A673 (cell line): Measurements from ENCODE around the gene PROX1. TPM values are rescaled to one million over a fixed set of nuclear protein-coding genes. Genes with fewer than 3 reads are reported as not detected.
A peak's percentile ranks its signal among the peaks of the same experiment; 100 is the strongest.

Experiments used
- BruUV-seq: library from RNA; stranded (reverse); fragments of 400-500 nt; replicated peaks from 2 replicates; lab custom pipeline; 2021; lab: Mats Ljungman, UMichigan
- CTCF ChIA-PET: fragments of 300-600 bp; sonication (Branson Sonifier 250); formaldehyde crosslinking; loops from one replicate; lab custom pipeline; 2022; ENCODE audit warnings: antibody characterized with exemption; lab: Charles Lee
- POLR2A ChIA-PET: fragments of 300-600 bp; sonication (Branson Sonifier 250); formaldehyde crosslinking; loops from one replicate; lab custom pipeline; 2022; ENCODE audit warnings: antibody characterized with exemption; ENCODE audit not compliant: low non-redundant PET; lab: Charles Lee
- DNase-seq: peaks from one replicate; pipeline ENCODE4 v3.0.0-alpha.2; 2015; ENCODE audit warnings: low spot score
- H3K27ac ChIP-seq: fragments of 200-600 bp; sonication (generic); 2 replicates; pipeline ENCODE4 v1.5.1; 2016; ENCODE audit warnings: mixed run types, low read depth, mild to moderate bottlenecking, mixed read lengths, antibody characterized with exemption, low read length; ENCODE audit not compliant: poor library complexity, severe bottlenecking
- H3K27me3 ChIP-seq: fragments of 200-600 bp; sonication (generic); replicated peaks from 2 replicates; pipeline ENCODE4 v1.6.1; 2017; ENCODE audit warnings: mixed run types, low read depth, mild to moderate bottlenecking, mixed read lengths, antibody characterized with exemption, low read length; ENCODE audit not compliant: insufficient read depth, poor library complexity
- H3K36me3 ChIP-seq: fragments of 200-600 bp; sonication (generic); 2 replicates; pipeline ENCODE4 v1.6.1; 2016; ENCODE audit warnings: mixed run types, mild to moderate bottlenecking, mixed read lengths, antibody characterized with exemption, low read length; ENCODE audit not compliant: insufficient read depth, poor library complexity, severe bottlenecking
- H3K4me1 ChIP-seq: fragments of 200-600 bp; sonication (generic); 2 replicates; pipeline ENCODE4 v1.6.1; 2017; ENCODE audit warnings: mixed run types, mild to moderate bottlenecking, mixed read lengths, antibody characterized with exemption, low read length; ENCODE audit not compliant: insufficient read depth, poor library complexity, severe bottlenecking
- H3K4me3 ChIP-seq: fragments of 200-600 bp; sonication (generic); 2 replicates; pipeline ENCODE4 v1.5.1; 2016; ENCODE audit warnings: low read depth, mixed run types, mild to moderate bottlenecking, mixed read lengths, low read length; ENCODE audit not compliant: poor library complexity, severe bottlenecking
- H3K9me3 ChIP-seq: fragments of 200-600 bp; sonication (generic); 2 replicates; pipeline ENCODE4 v1.6.1; 2016; ENCODE audit warnings: mixed run types, low read depth, mild to moderate bottlenecking, mixed read lengths, antibody characterized with exemption, low read length; ENCODE audit not compliant: poor library complexity, severe bottlenecking
- EZH2 ChIP-seq: fragments of 200-600 bp; sonication (generic); IDR thresholded peaks from 2 replicates; pipeline ENCODE4 v1.6.1; 2017; ENCODE audit warnings: borderline replicate concordance, low read depth, mild to moderate bottlenecking, mixed read lengths, antibody characterized with exemption, low read length; ENCODE audit not compliant: poor library complexity, severe bottlenecking
- intact Hi-C: fragments of 100-400 bp; cut with micrococcal nuclease; formaldehyde crosslinking; loops from one replicate; pipeline ENCODE4 v1.10.0; 2022; ENCODE audit not compliant: unreplicated experiment
- total RNA-seq: library from RNA; stranded (reverse); gene quantifications from 2 replicates; pipeline ENCODE4 v1.2.3, GENCODE V29; 2021
- TF ChIP-seq, protein P1 (sequence below): fragments of 300-800, 200-600 bp; sonication (generic); conservative IDR thresholded peaks from 2 replicates; pipeline ENCODE4 v1.5.1; 2017; ENCODE audit warnings: low read depth, mild to moderate bottlenecking, antibody characterized with exemption, low read length, moderate library complexity, mixed read lengths

The PROX1 gene
- total RNA-seq, 1 experiment from 2014 or later, result not detected

DNA sequence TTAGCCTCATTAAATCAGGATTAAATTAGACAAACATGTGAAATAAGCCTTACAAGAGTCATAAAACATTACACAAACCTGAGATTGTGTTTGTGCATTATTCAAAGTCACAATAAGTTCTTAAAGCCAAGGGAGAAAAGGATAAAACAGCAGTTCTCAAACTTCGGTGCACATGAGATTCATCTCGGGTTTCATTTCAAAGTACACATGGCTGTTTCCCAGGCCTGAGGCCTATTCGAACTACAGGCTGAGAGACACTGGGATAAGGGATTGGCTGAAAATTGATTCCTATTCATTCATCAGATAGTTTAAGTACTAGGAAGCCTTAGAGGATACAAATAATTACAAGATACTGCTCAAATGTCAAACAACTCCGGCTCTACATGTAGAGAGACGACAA, 35.9 kb upstream of the PROX1 start:
- BruUV-seq, result no TSS peak
- Histone ChIP-seq H3K36me3 (no peaks in the 10 kb centered on the region), H3K4me1 (no peaks in the 10 kb centered on the region), H3K27me3 (peaks cover 82% of the 10 kb centered on the region), H3K9me3 (no peaks in the 10 kb centered on the region), H3K27ac (no peak overlapping the region), H3K4me3 (no peak overlapping the region)
- ChIA-PET POLR2A (no interaction called here), CTCF (no interaction called here)
- intact Hi-C loops, result no loop called here
- no peak for DNase-seq
- TF ChIP-seq EZH2, result no peak
- TF ChIP-seq, protein P1, sequence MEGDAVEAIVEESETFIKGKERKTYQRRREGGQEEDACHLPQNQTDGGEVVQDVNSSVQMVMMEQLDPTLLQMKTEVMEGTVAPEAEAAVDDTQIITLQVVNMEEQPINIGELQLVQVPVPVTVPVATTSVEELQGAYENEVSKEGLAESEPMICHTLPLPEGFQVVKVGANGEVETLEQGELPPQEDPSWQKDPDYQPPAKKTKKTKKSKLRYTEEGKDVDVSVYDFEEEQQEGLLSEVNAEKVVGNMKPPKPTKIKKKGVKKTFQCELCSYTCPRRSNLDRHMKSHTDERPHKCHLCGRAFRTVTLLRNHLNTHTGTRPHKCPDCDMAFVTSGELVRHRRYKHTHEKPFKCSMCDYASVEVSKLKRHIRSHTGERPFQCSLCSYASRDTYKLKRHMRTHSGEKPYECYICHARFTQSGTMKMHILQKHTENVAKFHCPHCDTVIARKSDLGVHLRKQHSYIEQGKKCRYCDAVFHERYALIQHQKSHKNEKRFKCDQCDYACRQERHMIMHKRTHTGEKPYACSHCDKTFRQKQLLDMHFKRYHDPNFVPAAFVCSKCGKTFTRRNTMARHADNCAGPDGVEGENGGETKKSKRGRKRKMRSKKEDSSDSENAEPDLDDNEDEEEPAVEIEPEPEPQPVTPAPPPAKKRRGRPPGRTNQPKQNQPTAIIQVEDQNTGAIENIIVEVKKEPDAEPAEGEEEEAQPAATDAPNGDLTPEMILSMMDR, result no peak

DNA sequence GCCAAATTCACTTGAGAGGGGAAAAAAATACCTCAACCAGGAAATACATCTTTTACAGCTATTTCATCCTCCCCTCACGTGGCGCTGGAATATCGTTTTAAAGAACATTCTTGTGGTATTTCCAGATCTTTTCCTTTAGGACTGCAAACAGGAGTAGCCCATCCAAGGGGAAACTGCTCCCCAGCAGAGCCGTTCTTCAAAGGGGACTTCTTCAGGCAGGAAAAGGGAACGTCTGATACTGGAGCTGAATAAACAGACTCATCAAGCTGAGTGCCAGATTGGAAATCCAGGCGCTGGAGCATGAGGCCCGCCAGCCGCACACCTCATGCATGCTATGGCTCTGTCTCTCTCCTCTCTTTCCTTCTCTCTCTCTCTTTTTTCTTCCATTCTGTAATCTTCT, 34.0 kb upstream of the PROX1 start:
- POLR2A ChIA-PET, result no interaction called here
- no peaks in the 10 kb centered on the region for H3K4me1 ChIP-seq
- no TSS peak for BruUV-seq
- TF ChIP-seq, protein P1, result no peak
- TF ChIP-seq EZH2, result peak; percentile 33
- H3K27me3 ChIP-seq, result peaks cover 81% of the 10 kb centered on the region
- DNase-seq, result no peak
- H3K4me3 ChIP-seq, result no peak overlapping the region
- H3K27ac ChIP-seq, result no peak overlapping the region
- intact Hi-C loops, result no loop called here
- CTCF ChIA-PET, result no interaction called here
- no peaks in the 10 kb centered on the region for H3K36me3 ChIP-seq
- no peaks in the 10 kb centered on the region for H3K9me3 ChIP-seq

DNA sequence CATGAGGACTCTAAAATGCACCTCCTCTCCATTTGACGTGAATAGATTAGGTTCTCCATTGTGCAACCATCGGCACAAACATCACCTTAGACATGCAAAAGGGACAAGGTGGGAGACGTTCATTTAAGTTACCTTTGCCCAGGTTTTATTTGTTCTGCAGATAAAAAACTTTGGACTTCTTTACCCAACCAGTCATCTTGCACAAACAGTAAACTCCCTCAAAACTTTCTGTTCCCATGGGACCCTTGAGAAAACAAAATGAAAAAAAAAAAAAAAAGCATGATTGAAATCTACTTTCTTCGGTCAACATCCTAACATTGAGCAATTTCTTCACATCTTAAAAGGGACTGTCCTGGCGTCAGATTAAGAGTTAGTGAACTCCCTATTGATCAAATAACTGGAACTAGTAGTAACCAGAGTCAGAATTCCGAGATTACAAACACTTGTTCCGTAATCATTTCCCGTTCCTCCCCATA, 31.4 kb upstream of the PROX1 start:
- TF ChIP-seq, protein P1, result no peak
- ChIA-PET CTCF (no interaction called here), POLR2A (no interaction called here)
- Histone ChIP-seq H3K9me3 (no peaks in the 10 kb centered on the region), H3K27me3 (peaks cover 90% of the 10 kb centered on the region), H3K27ac (no peak overlapping the region), H3K4me3 (no peak overlapping the region), H3K4me1 (no peaks in the 10 kb centered on the region), H3K36me3 (no peaks in the 10 kb centered on the region)
- no TSS peak for BruUV-seq
- intact Hi-C loops, result no loop called here
- DNase-seq, result no peak
